ENCODE data around the gene ACER3.

GRCh38 chr11:77001613-77002012 is 140.9 kb downstream of the ACER3 start:
- TF ChIP-seq CTCF (IDR thresholded peaks at IDR 0.05) (no peak), EZH2 (IDR thresholded peaks at IDR 0.05; ENCODE audit: borderline replicate concordance, insufficient read depth, low read depth, low read length, poor library complexity, severe bottlenecking) (no peak)
